DOHH2 (cell line): ENCODE data around the gene CALHM4.

Experiments used
- H3F3A ChIP-seq: fragments of 200-600 bp; sonication (generic), shearing (Covaris generic); 2 replicates; pipeline ENCODE4 v1.6.0; 2016; ENCODE audit warnings: antibody characterized with exemption, mild to moderate bottlenecking; ENCODE audit not compliant: control insufficient read depth, insufficient read depth
- H3K27ac ChIP-seq: fragments of 200-600 bp; sonication (generic); 2 replicates; pipeline ENCODE4 v1.5.1; 2014; ENCODE audit warnings: low read depth, mild to moderate bottlenecking, low read length, moderate library complexity
- H3K27me3 ChIP-seq: fragments of 200-600 bp; sonication (generic); 2 replicates; pipeline ENCODE4 v1.6.1; 2014; ENCODE audit warnings: mild to moderate bottlenecking, low read length, mixed read lengths; ENCODE audit not compliant: control insufficient read depth
- H3K36me3 ChIP-seq: fragments of 200-600 bp; sonication (generic); 2 replicates; pipeline ENCODE4 v1.6.1; 2014; ENCODE audit warnings: mild to moderate bottlenecking, low read length, moderate library complexity, mixed read lengths; ENCODE audit not compliant: control insufficient read depth
- H3K4me1 ChIP-seq: fragments of 200-600 bp; sonication (generic); 2 replicates; pipeline ENCODE4 v1.6.1; 2014; ENCODE audit warnings: mild to moderate bottlenecking, low read length, mixed read lengths; ENCODE audit not compliant: control insufficient read depth
- H3K4me2 ChIP-seq: fragments of 200-600 bp; sonication (generic); 2 replicates; pipeline ENCODE4 v1.6.0; 2014; ENCODE audit warnings: mild to moderate bottlenecking, low read length, moderate library complexity
- H3K4me3 ChIP-seq: fragments of 200-600 bp; sonication (generic); 2 replicates; pipeline ENCODE4 v1.5.1; 2014; ENCODE audit warnings: mild to moderate bottlenecking, low read length, mixed read lengths
- H3K79me2 ChIP-seq: fragments of 200-600 bp; sonication (generic); 2 replicates; pipeline ENCODE4 v1.6.1; 2014; ENCODE audit warnings: mild to moderate bottlenecking, low read length, mixed read lengths; ENCODE audit not compliant: control insufficient read depth
- H3K9me2 ChIP-seq: fragments of 200-600 bp; sonication (generic); replicated peaks from 2 replicates; pipeline ENCODE4 v1.6.1; 2014; ENCODE audit warnings: mild to moderate bottlenecking, low read length, mixed read lengths; ENCODE audit not compliant: control insufficient read depth
- H3K9me3 ChIP-seq: fragments of 200-600 bp; sonication (generic); 2 replicates; pipeline ENCODE4 v1.6.1; 2014; ENCODE audit warnings: antibody characterized with exemption, low read length, mixed read lengths; ENCODE audit not compliant: control insufficient read depth, insufficient read depth
- H4K20me1 ChIP-seq: fragments of 200-600 bp; sonication (generic); 2 replicates; pipeline ENCODE4 v1.6.0; 2014; ENCODE audit warnings: low read depth, mild to moderate bottlenecking, antibody characterized with exemption, low read length, moderate library complexity; ENCODE audit not compliant: control insufficient read depth, insufficient read depth
- CTCF ChIP-seq: fragments of 200-600 bp; sonication (generic); IDR thresholded peaks from one replicate; pipeline ENCODE4 v1.5.1; 2014; ENCODE audit warnings: antibody characterized with exemption, mild to moderate bottlenecking, low read depth, low read length; ENCODE audit not compliant: poor library complexity, severe bottlenecking
- EZH2phosphoT487 ChIP-seq: fragments of 200-600 bp; sonication (generic); IDR thresholded peaks from 2 replicates; pipeline ENCODE4 v1.6.1; 2017; ENCODE audit warnings: borderline replicate concordance, mild to moderate bottlenecking, antibody characterized with exemption, low read length, moderate library complexity, mixed read lengths

CALHM4 gene

GRCh38 chr6:116562019-116562403 is 8.5 kb downstream of the CALHM4 start:
- TF ChIP-seq EZH2phosphoT487 (no peak), CTCF (no peak)
- H3K79me2 ChIP-seq, result no peaks in the 10 kb centered on the region
- H3K36me3 ChIP-seq, result no peaks in the 10 kb centered on the region
- H4K20me1 ChIP-seq, result no peaks in the 10 kb centered on the region
- H3K27me3 ChIP-seq, result peaks cover 31% of the 10 kb centered on the region
- no peaks in the 10 kb centered on the region for H3F3A ChIP-seq
- no peak overlapping the region for H3K4me2 ChIP-seq
- H3K9me2 ChIP-seq, result no peaks in the 10 kb centered on the region
- H3K9me3 ChIP-seq, result no peaks in the 10 kb centered on the region
- H3K27ac ChIP-seq, result no peak overlapping the region
- no peak overlapping the region for H3K4me3 ChIP-seq
- peaks cover 5% of the 10 kb centered on the region; the same call in 1 of the 2 replicates for H3K4me1 ChIP-seq

GRCh38 chr6:116562614-116563013 is 9.1 kb downstream of the CALHM4 start:
- H3K27ac ChIP-seq, result no peak overlapping the region
- H3F3A ChIP-seq, result no peaks in the 10 kb centered on the region
- H3K9me3 ChIP-seq, result no peaks in the 10 kb centered on the region
- no peak overlapping the region for H3K4me2 ChIP-seq
- H4K20me1 ChIP-seq, result no peaks in the 10 kb centered on the region
- no peaks in the 10 kb centered on the region for H3K9me2 ChIP-seq
- H3K79me2 ChIP-seq, result no peaks in the 10 kb centered on the region
- no peak overlapping the region for H3K4me3 ChIP-seq
- peaks cover 31% of the 10 kb centered on the region for H3K27me3 ChIP-seq
- H3K36me3 ChIP-seq, result no peaks in the 10 kb centered on the region
- peaks cover 5% of the 10 kb centered on the region; the same call in 1 of the 2 replicates for H3K4me1 ChIP-seq
- TF ChIP-seq CTCF (no peak), EZH2phosphoT487 (no peak)

GRCh38 chr6:116563830-116564229 is 10.3 kb downstream of the CALHM4 start:
- Histone ChIP-seq H3K9me3 (no peaks in the 10 kb centered on the region), H3K4me3 (no peak overlapping the region), H3K27me3 (peaks cover 31% of the 10 kb centered on the region), H3K79me2 (no peaks in the 10 kb centered on the region), H4K20me1 (no peaks in the 10 kb centered on the region), H3K36me3 (no peaks in the 10 kb centered on the region), H3F3A (no peaks in the 10 kb centered on the region; the same call in 1 of the 2 replicates), H3K27ac (no peak overlapping the region), H3K9me2 (no peaks in the 10 kb centered on the region), H3K4me1 (peaks cover 8% of the 10 kb centered on the region), H3K4me2 (no peak overlapping the region)
- TF ChIP-seq EZH2phosphoT487, result no peak
- TF ChIP-seq CTCF, result no peak
